ENCODE data around the gene SERTAD2. TPM values are rescaled to one million over a fixed set of nuclear protein-coding genes. Genes with fewer than 3 reads are reported as not detected.
A peak's percentile ranks its signal among the peaks of the same experiment; 100 is the strongest.

Gene SERTAD2
- total and polyA plus RNA-seq, 2 experiments from 2014 or later = 6.2 to 6.4 TPM

GRCh38 chr2:64620661-64621060, 33.1 kb downstream of the SERTAD2 start (continued):
- no peak for TF ChIP-seq STAT1 (IDR thresholded peaks at IDR 0.05; ENCODE audit: unreplicated experiment)
- TF ChIP-seq ZNF331 (CRISPR knock-in tag; IDR thresholded peaks at IDR 0.05; ENCODE audit: low read depth) = no peak

GRCh38 chr2:64617631-64618151, 36.0 kb downstream of the SERTAD2 start:
- Histone ChIP-seq H3K4me3 (no peak overlapping the region), H3K4me2 (no peak overlapping the region), H3K36me3 (ENCODE audit: insufficient read depth) (no peaks in the 10 kb centered on the region), H3K4me1 (ENCODE audit: insufficient read depth) (peaks cover 29% of the 10 kb centered on the region), H3K9me2 (ENCODE audit: insufficient read depth) (no peaks in the 10 kb centered on the region), H4K20me1 (replicated peaks; ENCODE audit: insufficient read depth) (no peaks in the 10 kb centered on the region), H3F3A (replicated peaks; ENCODE audit: low read depth) (no peaks in the 10 kb centered on the region), H2AFZ (0 out of 2 replicates have a peak overlapping the region, but pooled peaks have one; percentile 14), H3K79me2 (replicated peaks; ENCODE audit: insufficient read depth) (no peaks in the 10 kb centered on the region), H3K27me3 (ENCODE audit: insufficient read depth) (no peaks in the 10 kb centered on the region), H3K27ac (ENCODE audit: low read depth) (no peak overlapping the region)
- no peak for TF ChIP-seq EZH2phosphoT487 (IDR thresholded peaks at IDR 0.05; ENCODE audit: unreplicated experiment)
- TF ChIP-seq CREB1 (CRISPR knock-in tag; IDR thresholded peaks at IDR 0.05; ENCODE audit: low read depth) = no peak
- no peak for TF ChIP-seq ZNF114 (CRISPR knock-in tag; IDR thresholded peaks at IDR 0.05)
- TF ChIP-seq CTCF (conservative IDR thresholded peaks at IDR 0.05; ENCODE audit: low read depth in 2 of 2) = no peak
- no peak for TF ChIP-seq JUNB (IDR thresholded peaks at IDR 0.05; ENCODE audit: unreplicated experiment)
- no peak for TF ChIP-seq ZNF331 (CRISPR knock-in tag; IDR thresholded peaks at IDR 0.05; ENCODE audit: low read depth)
- no peak for TF ChIP-seq EZH2 (IDR thresholded peaks at IDR 0.05; ENCODE audit: low read depth, unreplicated experiment)
- TF ChIP-seq NANOG (IDR thresholded peaks at IDR 0.05; ENCODE audit: borderline replicate concordance) = no peak
- TF ChIP-seq ZNF462 (CRISPR knock-in tag; IDR thresholded peaks at IDR 0.05) = no peak
- no peak for TF ChIP-seq ETS1 (IDR thresholded peaks at IDR 0.05)
- TF ChIP-seq REST (IDR thresholded peaks at IDR 0.05; ENCODE audit: unreplicated experiment) = no peak
- no peak for TF ChIP-seq POLR2AphosphoS5 (IDR thresholded peaks at IDR 0.05; ENCODE audit: low read depth)
- TF ChIP-seq STAT1 (IDR thresholded peaks at IDR 0.05; ENCODE audit: unreplicated experiment) = no peak
- Mint-ChIP-seq H3K36me3 (ENCODE audit: low read depth) (no peaks in the 10 kb centered on the region), H3K4me1 (peaks cover 42% of the 10 kb centered on the region), H3K4me3 (no peak overlapping the region), H3K27ac (no peak overlapping the region; the same call in 1 of the 2 replicates), H3K9me3 (no peaks in the 10 kb centered on the region), H3K27me3 (ENCODE audit: insufficient read depth, low read depth, poor library complexity) (peaks cover 7% of the 10 kb centered on the region)
- DNase-seq (ENCODE audit: low spot score) (no peak), ATAC-seq (no peak)

Data from GM23338 (cell line).